ENCODE measurements around the gene DPP8. TPM values are rescaled to one million over a fixed set of nuclear protein-coding genes. Genes with fewer than 3 reads are reported as not detected.

DPP8 gene
- 47.9 and 52.3 TPM in 2 replicates for total RNA-seq

GRCh38 chr15:65516997-65517865 is at the start of gene DPP8:
DPP8 (minus strand) TSS chr15:65517689; CDS start chr15:65512553, 5,136 bp downstream.

GRCh38 chr15:65530318-65531111 is 13.0 kb upstream of the DPP8 start, which contains the start of gene HACD3:
HACD3 (plus strand) TSS chr15:65530463; CDS start chr15:65530632, 169 bp downstream.

Small RNA genes within 50 kb of the gene (small RNA-seq; reads per million reads assigned to genes)
- not detected for gene AC105129.1
- not detected for gene RF00019
- not detected for gene RNU6-19P

Other genes with a start within 250 kb of the DPP8 start
- gene PARP16, start 230.8 kb downstream of the DPP8 start, total RNA-seq = 6.7 and 8.9 TPM in 2 replicates
- gene RNU5A-1, start 221.6 kb downstream of the DPP8 start, total RNA-seq = not detected in 2 replicates
- gene RNU5B-1, start 213.0 kb downstream of the DPP8 start, total RNA-seq = not detected in 2 replicates
- gene IGDCC3, start 139.7 kb downstream of the DPP8 start, total RNA-seq = not detected in 2 replicates
- 0.91 and 1.9 TPM in 2 replicates for gene IGDCC4, start 94.7 kb downstream of the DPP8 start, total RNA-seq
- 87.3 and 91.7 TPM in 2 replicates for gene HACD3, start 12.8 kb upstream of the DPP8 start, total RNA-seq
- gene INTS14, start 93.4 kb upstream of the DPP8 start, total RNA-seq = 34.8 and 40.1 TPM in 2 replicates
- 9.8 and 11.0 TPM in 2 replicates for gene SLC24A1, start 104.2 kb upstream of the DPP8 start, total RNA-seq

Data from articular chondrocyte of knee joint (primary cell).